Measurements from ENCODE around the gene HPS4. TPM values are rescaled to one million over a fixed set of nuclear protein-coding genes. Genes with fewer than 3 reads are reported as not detected.

HPS4 gene
- total RNA-seq, 1 experiment from 2014 or later = 26.2 TPM

DNA sequence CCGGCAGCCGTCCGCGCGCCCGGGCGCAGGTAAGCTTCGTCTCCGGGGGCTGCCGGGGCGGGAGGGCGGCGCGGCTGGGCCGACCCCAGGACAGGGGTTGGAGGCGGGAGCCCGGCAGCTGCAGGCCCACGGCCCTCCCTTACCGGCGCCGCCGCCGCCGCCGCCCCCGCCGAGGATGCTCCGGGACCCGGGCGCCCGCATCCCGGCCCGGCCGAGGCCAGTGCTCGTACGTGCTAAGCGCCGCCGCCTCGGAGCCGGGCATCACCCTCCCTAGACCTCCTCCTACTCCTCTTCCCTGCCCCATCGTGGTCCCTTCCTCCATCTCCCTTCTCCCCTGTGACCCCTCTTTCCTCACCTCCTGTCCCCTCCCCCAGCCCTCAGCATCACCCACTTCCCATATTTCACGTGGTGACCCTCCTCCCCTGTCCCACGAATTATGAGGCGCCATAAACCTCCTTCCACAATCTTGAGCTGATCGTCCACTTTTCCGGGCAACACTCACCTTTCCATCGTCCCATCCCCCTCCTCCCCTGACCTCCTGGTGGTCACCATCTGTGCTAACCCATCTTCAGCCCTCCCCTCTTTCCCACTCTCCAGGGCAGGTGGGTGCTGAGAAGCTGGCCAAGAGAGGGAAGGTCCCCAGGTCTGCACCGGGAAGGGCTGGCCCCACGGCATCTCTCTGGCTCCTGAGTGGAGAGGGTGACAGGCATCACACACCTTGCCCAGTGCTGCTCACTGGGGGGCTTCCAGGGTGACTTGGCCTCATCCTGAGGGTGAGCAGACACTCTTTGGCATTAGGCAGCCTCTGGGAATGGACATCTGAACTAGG, 53.9 kb downstream of the HPS4 start:
- DNase-seq (ENCODE audit: low read depth, low spot score) (no peak), ATAC-seq (peak; percentile 58)
- Histone ChIP-seq H3K4me3 (ENCODE audit: low read depth in 2 of 2, low read length in 2 of 2) (peak overlapping the region; percentile 18 to 57; a peak in 3 of 4 replicates), H3K9me3 (ENCODE audit: control insufficient read depth, insufficient read depth, low read depth, low read length) (no peaks in the 10 kb centered on the region), H3K27me3 (ENCODE audit: control insufficient read depth, insufficient read depth, low read length) (peaks cover 8% of the 10 kb centered on the region), H3K27ac (ENCODE audit: low read length) (no peak overlapping the region), H3K4me1 (ENCODE audit: control insufficient read depth, insufficient read depth, low read length) (no peaks in the 10 kb centered on the region), H3K36me3 (ENCODE audit: control insufficient read depth, insufficient read depth, low read length) (no peaks in the 10 kb centered on the region)
- no peak for TF ChIP-seq POLR2AphosphoS5 (IDR thresholded peaks at IDR 0.05; ENCODE audit: low read depth, low read length)
- TF ChIP-seq TCF7L2 (IDR thresholded peaks at IDR 0.05; ENCODE audit: low read depth, low read length) = no peak
- TF ChIP-seq, protein P1, sequence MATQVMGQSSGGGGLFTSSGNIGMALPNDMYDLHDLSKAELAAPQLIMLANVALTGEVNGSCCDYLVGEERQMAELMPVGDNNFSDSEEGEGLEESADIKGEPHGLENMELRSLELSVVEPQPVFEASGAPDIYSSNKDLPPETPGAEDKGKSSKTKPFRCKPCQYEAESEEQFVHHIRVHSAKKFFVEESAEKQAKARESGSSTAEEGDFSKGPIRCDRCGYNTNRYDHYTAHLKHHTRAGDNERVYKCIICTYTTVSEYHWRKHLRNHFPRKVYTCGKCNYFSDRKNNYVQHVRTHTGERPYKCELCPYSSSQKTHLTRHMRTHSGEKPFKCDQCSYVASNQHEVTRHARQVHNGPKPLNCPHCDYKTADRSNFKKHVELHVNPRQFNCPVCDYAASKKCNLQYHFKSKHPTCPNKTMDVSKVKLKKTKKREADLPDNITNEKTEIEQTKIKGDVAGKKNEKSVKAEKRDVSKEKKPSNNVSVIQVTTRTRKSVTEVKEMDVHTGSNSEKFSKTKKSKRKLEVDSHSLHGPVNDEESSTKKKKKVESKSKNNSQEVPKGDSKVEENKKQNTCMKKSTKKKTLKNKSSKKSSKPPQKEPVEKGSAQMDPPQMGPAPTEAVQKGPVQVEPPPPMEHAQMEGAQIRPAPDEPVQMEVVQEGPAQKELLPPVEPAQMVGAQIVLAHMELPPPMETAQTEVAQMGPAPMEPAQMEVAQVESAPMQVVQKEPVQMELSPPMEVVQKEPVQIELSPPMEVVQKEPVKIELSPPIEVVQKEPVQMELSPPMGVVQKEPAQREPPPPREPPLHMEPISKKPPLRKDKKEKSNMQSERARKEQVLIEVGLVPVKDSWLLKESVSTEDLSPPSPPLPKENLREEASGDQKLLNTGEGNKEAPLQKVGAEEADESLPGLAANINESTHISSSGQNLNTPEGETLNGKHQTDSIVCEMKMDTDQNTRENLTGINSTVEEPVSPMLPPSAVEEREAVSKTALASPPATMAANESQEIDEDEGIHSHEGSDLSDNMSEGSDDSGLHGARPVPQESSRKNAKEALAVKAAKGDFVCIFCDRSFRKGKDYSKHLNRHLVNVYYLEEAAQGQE (IDR thresholded peaks at IDR 0.05; ENCODE audit: insufficient read depth in 1 of 2, low read depth in 2 of 2, low read length in 1 of 2) = no peak
- TF ChIP-seq, protein P2, sequence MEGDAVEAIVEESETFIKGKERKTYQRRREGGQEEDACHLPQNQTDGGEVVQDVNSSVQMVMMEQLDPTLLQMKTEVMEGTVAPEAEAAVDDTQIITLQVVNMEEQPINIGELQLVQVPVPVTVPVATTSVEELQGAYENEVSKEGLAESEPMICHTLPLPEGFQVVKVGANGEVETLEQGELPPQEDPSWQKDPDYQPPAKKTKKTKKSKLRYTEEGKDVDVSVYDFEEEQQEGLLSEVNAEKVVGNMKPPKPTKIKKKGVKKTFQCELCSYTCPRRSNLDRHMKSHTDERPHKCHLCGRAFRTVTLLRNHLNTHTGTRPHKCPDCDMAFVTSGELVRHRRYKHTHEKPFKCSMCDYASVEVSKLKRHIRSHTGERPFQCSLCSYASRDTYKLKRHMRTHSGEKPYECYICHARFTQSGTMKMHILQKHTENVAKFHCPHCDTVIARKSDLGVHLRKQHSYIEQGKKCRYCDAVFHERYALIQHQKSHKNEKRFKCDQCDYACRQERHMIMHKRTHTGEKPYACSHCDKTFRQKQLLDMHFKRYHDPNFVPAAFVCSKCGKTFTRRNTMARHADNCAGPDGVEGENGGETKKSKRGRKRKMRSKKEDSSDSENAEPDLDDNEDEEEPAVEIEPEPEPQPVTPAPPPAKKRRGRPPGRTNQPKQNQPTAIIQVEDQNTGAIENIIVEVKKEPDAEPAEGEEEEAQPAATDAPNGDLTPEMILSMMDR (IDR thresholded peaks at IDR 0.05) = no peak
- no peak for TF ChIP-seq SIN3A (IDR thresholded peaks at IDR 0.05; ENCODE audit: borderline replicate concordance, insufficient read depth, low read depth, low read length)
- in situ Hi-C loops (cut with HindIII; ENCODE audit: low pct_unique_long_range_greater_than_20kb, low sequenced_read_pairs) (no loop called here), intact Hi-C loops (cut with micrococcal nuclease; ENCODE audit: unreplicated experiment) (no loop called here)
- no TSS peak for BruUV-seq (replicated peaks)
- ChIA-PET POLR2A (interaction anchor here (0.7 kb wide), 1 partner anchor 58 kb away, joined by 4 read pairs; no protein-coding TSS in a partner anchor), CTCF (no interaction called here)

- no peaks in the 10 kb centered on the region for H3K36me3 ChIP-seq (ENCODE audit: control insufficient read depth, insufficient read depth, low read length)
- no peak for TF ChIP-seq POLR2AphosphoS5 (IDR thresholded peaks at IDR 0.05; ENCODE audit: low read depth, low read length)
- TF ChIP-seq TCF7L2 (IDR thresholded peaks at IDR 0.05; ENCODE audit: low read depth, low read length) = no peak
- TF ChIP-seq SIN3A (IDR thresholded peaks at IDR 0.05; ENCODE audit: borderline replicate concordance, insufficient read depth, low read depth, low read length) = no peak
- TF ChIP-seq, protein P2 (IDR thresholded peaks at IDR 0.05) = no peak
- TF ChIP-seq, protein P1 (IDR thresholded peaks at IDR 0.05; ENCODE audit: insufficient read depth in 1 of 2, low read depth in 2 of 2, low read length in 1 of 2) = no peak
- H3K4me3 ChIP-seq (ENCODE audit: low read depth in 2 of 2, low read length in 2 of 2) = peak within 1 kb of the TSS; percentile 57 to 80
- H3K27ac ChIP-seq (ENCODE audit: low read length) = peak within 1 kb of the TSS; percentile 48
- peak; percentile 92 for ATAC-seq
- in situ Hi-C loops (cut with HindIII; ENCODE audit: low pct_unique_long_range_greater_than_20kb, low sequenced_read_pairs) (no loop called here), intact Hi-C loops (cut with micrococcal nuclease; ENCODE audit: unreplicated experiment) (no loop called here)
- no peak for DNase-seq (ENCODE audit: low read depth, low spot score)
- BruUV-seq (replicated peaks) = no TSS peak
- H3K9me3 ChIP-seq (ENCODE audit: control insufficient read depth, insufficient read depth, low read depth, low read length) = no peaks in the 10 kb centered on the region
- POLR2A ChIA-PET = no interaction called here
- CTCF ChIA-PET = no interaction called here
- H3K27me3 ChIP-seq (ENCODE audit: control insufficient read depth, insufficient read depth, low read length) = peaks cover 8% of the 10 kb centered on the region
- no peaks in the 10 kb centered on the region for H3K4me1 ChIP-seq (ENCODE audit: control insufficient read depth, insufficient read depth, low read length)
These were observed 54.8 kb downstream of the HPS4 start, which contains the start of gene ASPHD2 for GRCh38 chr22:26428515-26429457. Gene ASPHD2, plus strand, starts transcription at chr22:26429260. Its CDS starts 4,356 bp downstream, at chr22:26433616.

All from Panc1 (cell line).